Prostate gland (tissue), 2 donors: ENCODE results near the gene NEK2.

Source experiments
- CTCF ChIP-seq, 4 experiments: fragments of 200-600 bp in 2 of 4; fragments of 450-650 bp in 2 of 4; sonication (generic) in 2 of 4; IDR thresholded peaks; 1 replicate in 3 of 4; 2 replicates in 1 of 4; pipeline ENCODE4 v1.5.1; 2016 to 2019; ENCODE audit warnings: antibody characterized with exemption in 4 of 4, mild to moderate bottlenecking in 2 of 4, moderate library complexity in 2 of 4
- POLR2A ChIP-seq: fragments of 450-650 bp; IDR thresholded peaks from one replicate; pipeline ENCODE4 v1.6.1; 2016; ENCODE audit warnings: antibody characterized with exemption, mild to moderate bottlenecking
- POLR2AphosphoS5 ChIP-seq: sonication (generic); formaldehyde crosslinking; IDR thresholded peaks from one replicate; pipeline ENCODE4 v1.6.1; 2017; ENCODE audit warnings: antibody characterized with exemption

DNA sequence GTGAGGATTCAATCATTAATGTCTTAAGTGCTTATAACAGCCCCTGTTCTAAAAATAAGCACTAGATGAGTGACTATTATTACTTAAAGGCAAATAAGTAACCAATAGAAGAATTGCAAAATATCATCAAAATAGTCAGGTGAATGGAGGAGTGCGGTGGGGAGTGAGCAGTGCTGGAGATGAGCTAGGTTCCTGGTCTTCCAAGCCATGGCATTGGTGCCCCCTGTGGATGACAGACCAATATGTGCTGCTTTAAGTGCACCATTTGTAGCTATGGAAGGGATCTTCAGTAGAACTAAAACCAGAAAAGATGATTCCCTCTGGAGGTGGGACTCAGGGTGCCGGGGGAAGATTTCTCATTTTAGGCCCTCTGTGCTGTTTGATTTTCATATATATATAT lies 50.4 kb downstream of the NEK2 start:
- no peak for TF ChIP-seq CTCF (IDR thresholded peaks at IDR 0.05)
- no peak for TF ChIP-seq POLR2AphosphoS5
- TF ChIP-seq POLR2A: no peak
